ENCODE measurements around the gene CD83. TPM values are rescaled to one million over a fixed set of nuclear protein-coding genes. Genes with fewer than 3 reads are reported as not detected.

CD83 gene
- total RNA-seq, 1 experiment from 2014 or later = 7.0 TPM

DNA sequence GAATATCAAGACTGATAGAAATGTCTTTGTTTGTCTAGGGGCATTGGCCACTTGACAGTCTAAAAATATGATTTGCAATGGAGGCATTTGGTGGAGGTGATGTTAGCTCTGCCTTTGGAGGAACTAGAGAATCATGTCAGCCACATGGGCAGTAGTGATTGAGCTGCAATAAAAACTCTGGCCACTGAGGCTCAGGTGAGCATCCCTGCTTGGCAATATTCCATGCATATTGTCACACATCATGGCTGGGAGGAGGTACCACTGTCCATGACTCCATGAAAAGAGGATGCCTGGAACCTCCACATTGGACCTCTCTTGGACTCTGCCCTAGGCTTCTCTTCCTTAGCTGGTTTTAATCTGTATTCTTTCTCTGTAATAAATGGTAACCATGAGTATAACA, 10.6 kb upstream of the CD83 start:
- TF ChIP-seq, protein P1, sequence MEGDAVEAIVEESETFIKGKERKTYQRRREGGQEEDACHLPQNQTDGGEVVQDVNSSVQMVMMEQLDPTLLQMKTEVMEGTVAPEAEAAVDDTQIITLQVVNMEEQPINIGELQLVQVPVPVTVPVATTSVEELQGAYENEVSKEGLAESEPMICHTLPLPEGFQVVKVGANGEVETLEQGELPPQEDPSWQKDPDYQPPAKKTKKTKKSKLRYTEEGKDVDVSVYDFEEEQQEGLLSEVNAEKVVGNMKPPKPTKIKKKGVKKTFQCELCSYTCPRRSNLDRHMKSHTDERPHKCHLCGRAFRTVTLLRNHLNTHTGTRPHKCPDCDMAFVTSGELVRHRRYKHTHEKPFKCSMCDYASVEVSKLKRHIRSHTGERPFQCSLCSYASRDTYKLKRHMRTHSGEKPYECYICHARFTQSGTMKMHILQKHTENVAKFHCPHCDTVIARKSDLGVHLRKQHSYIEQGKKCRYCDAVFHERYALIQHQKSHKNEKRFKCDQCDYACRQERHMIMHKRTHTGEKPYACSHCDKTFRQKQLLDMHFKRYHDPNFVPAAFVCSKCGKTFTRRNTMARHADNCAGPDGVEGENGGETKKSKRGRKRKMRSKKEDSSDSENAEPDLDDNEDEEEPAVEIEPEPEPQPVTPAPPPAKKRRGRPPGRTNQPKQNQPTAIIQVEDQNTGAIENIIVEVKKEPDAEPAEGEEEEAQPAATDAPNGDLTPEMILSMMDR (conservative IDR thresholded peaks at IDR 0.05) = no peak
- H3K4me1 Mint-ChIP-seq = 0 out of 4 replicates have a peak, but pooled peaks cover 0 to 3% of the 10 kb centered on the region in 2 experiments
- H3K27ac Mint-ChIP-seq = no peak overlapping the region
- Histone ChIP-seq H3K18ac (ENCODE audit: insufficient read length, low read depth, low read length) (no peak overlapping the region), H4K8ac (replicated peaks; ENCODE audit: insufficient read length, low read depth, low read length) (no peak overlapping the region), H3K4me2 (ENCODE audit: insufficient read depth, insufficient read length, low read length) (no peak overlapping the region), H3K9ac (ENCODE audit: extremely low read depth, insufficient read length, low read length) (no peak overlapping the region), H3K79me2 (ENCODE audit: insufficient read depth, low read length) (no peaks in the 10 kb centered on the region), H2BK5ac (ENCODE audit: insufficient read length, low read length) (no peak overlapping the region), H3K27ac (ENCODE audit: insufficient read length, low read depth, low read length) (no peak overlapping the region), H3K23me2 (ENCODE audit: insufficient read length, low read depth, low read length, poor library complexity, severe bottlenecking) (no peaks in the 10 kb centered on the region), H4K20me1 (ENCODE audit: control insufficient read depth, insufficient read depth, insufficient read length) (no peaks in the 10 kb centered on the region), H3K4ac (ENCODE audit: low read depth, low read length) (no peak overlapping the region), H3T11ph (ENCODE audit: low read length) (no peak overlapping the region), H2AK5ac (ENCODE audit: insufficient read length, low read length) (no peak overlapping the region), H3K27me3 (ENCODE audit: insufficient read depth, low read length) (no peaks in the 10 kb centered on the region), H3K9me3 (ENCODE audit: control insufficient read depth, low read depth, low read length) (peaks cover 16% of the 10 kb centered on the region), H2BK15ac (ENCODE audit: low read depth, low read length) (no peak overlapping the region), H3K23ac (ENCODE audit: insufficient read length, low read depth, low read length) (no peak overlapping the region), H4K91ac (ENCODE audit: insufficient read length, low read depth, low read length) (no peak overlapping the region), H3K56ac (ENCODE audit: insufficient read length, low read depth, low read length) (no peak overlapping the region), H2BK12ac (ENCODE audit: insufficient read length, low read depth, low read length) (no peak overlapping the region), H2BK120ac (ENCODE audit: low read depth, low read length, poor library complexity, severe bottlenecking) (no peak overlapping the region), H3K79me1 (ENCODE audit: insufficient read depth, low read depth, low read length, poor library complexity, severe bottlenecking) (no peaks in the 10 kb centered on the region), H4K5ac (ENCODE audit: insufficient read length, low read depth, low read length) (no peak overlapping the region), H3K14ac (ENCODE audit: insufficient read depth, low read length) (no peak overlapping the region), H3K4me1 (ENCODE audit: insufficient read depth, low read length) (no peaks in the 10 kb centered on the region), H2BK20ac (ENCODE audit: low read depth, low read length, poor library complexity, severe bottlenecking) (no peak overlapping the region), H2AFZ (ENCODE audit: low read length) (no peak overlapping the region)
- no peak for DNase-seq
- H3K4me3 Mint-ChIP-seq = no peak overlapping the region
- peaks cover 20 to 22% of the 10 kb centered on the region in 2 experiments for H3K9me3 Mint-ChIP-seq
- H3K36me3 Mint-ChIP-seq (ENCODE audit: insufficient read depth in 1 of 3, low read depth in 3 of 3) = peaks cover 14 to 21% (median 16%) of the 10 kb centered on the region in 3 experiments
- peaks cover 12% of the 10 kb centered on the region for H3K27me3 Mint-ChIP-seq (ENCODE audit: low read depth)
